GM12891 (cell line): ENCODE results near the gene HDAC4.

Experiments used
- PAX5 ChIP-seq: IDR thresholded peaks from 2 replicates; pipeline ENCODE4 v1.6.1; 2011; ENCODE audit warnings: low read length, moderate library complexity, mild to moderate bottlenecking; ENCODE audit not compliant: insufficient read depth, severe bottlenecking
- POLR2A ChIP-seq: IDR thresholded peaks from 2 replicates; pipeline ENCODE4 v1.6.1; 2011; ENCODE audit warnings: low read depth, low read length, control low read depth
- POLR2AphosphoS5 ChIP-seq: IDR thresholded peaks from 2 replicates; pipeline ENCODE4 v1.6.1; 2011; ENCODE audit warnings: low read depth, low read length, control low read depth
- POU2F2 ChIP-seq: IDR thresholded peaks from 2 replicates; pipeline ENCODE4 v1.6.1; 2011; ENCODE audit warnings: low read depth, mild to moderate bottlenecking, control low read depth, low read length, moderate library complexity
- SPI1 ChIP-seq: IDR thresholded peaks from 2 replicates; pipeline ENCODE4 v1.6.1; 2011; ENCODE audit warnings: low read depth, low read length, control low read depth
- TAF1 ChIP-seq: IDR thresholded peaks from 2 replicates; pipeline ENCODE4 v1.6.1; 2011; ENCODE audit warnings: low read depth, low read length, control low read depth

- TF ChIP-seq POLR2A: no peak
- TF ChIP-seq POLR2AphosphoS5: no peak
- no peak for TF ChIP-seq TAF1
- TF ChIP-seq SPI1: no peak
- no peak for TF ChIP-seq PAX5
- no peak for TF ChIP-seq POU2F2
Observed at GRCh38 chr2:239379641-239380170, 21.1 kb downstream of the HDAC4 start.
